Stimulated activated effector memory CD8-positive, alpha-beta T cell treated with anti-CD3 and anti-CD28 coated beads, Interleukin-12 subunit alpha, Interleukin-12 subunit beta, amount 100 ng/mL, for 72 hours (primary cell): ENCODE results near the gene LRWD1.
A peak's percentile ranks its signal among the peaks of the same experiment; 100 is the strongest.

Experiments used
- ATAC-seq: fragments of 150-1000 bp; cut with Tn5 transposase; 2 replicates; pipeline ENCODE4 v1.10.0; 2021
- DNase-seq, 2 donors: peaks; one replicate each; pipeline ENCODE4 v3.0.0; 2021 to 2022; ENCODE audit warnings: low spot score in 2 of 2
- H3K27ac Mint-ChIP-seq: one replicate; pipeline ENCODE4 v1.8.0; 2022; ENCODE audit warnings: mild to moderate bottlenecking, mixed read lengths
- H3K36me3 Mint-ChIP-seq: one replicate; pipeline ENCODE4 v1.8.0; 2022; ENCODE audit warnings: mild to moderate bottlenecking, mixed read lengths
- H3K4me1 Mint-ChIP-seq: one replicate; pipeline ENCODE4 v1.8.0; 2022; ENCODE audit warnings: mixed read lengths
- H3K4me3 Mint-ChIP-seq: one replicate; pipeline ENCODE4 v1.8.0; 2022; ENCODE audit warnings: mild to moderate bottlenecking, mixed read lengths
- H3K9me3 Mint-ChIP-seq: one replicate; pipeline ENCODE4 v1.8.0; 2022; ENCODE audit warnings: mixed read lengths

Gene LRWD1

DNA sequence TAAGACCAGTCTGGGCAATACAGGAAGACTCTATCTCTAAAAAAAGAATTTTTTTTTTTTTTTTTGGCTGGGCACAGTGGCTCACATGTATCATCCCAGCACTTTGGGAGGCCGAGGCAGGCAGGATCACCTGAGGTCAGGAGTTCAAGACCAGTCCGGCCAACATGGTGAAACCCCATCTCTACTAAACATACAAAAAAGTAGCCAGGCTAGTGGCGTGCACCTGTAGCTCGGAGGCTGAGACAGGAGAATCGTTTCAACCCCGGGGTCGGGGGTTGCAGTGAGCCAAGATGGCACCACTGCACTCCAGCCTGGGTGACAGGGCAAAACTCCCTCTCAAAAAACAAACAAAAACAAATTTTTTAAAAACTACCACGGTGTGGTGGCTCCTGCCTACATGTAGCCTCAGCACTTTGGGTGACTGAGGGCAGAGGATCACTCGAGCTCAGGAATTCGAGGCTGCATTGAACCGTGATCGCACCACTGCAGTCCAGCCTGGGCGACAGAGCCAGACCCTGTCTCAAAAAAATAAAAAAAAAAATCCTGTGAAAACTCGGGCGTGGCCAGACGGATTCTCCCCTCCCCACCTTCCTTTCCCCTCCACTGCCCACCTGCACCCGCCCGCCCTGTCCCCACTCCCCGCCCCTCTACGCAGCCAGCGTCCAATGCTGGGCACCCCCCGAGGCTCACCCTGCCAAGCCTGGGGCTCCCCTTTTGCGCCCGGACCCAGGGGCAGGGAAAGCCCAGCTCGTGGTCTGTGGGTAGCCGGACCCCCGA is 32.2 kb upstream of the LRWD1 start:
- ATAC-seq (peak; percentile 38), DNase-seq (no peak)
- peaks cover 49% of the 10 kb centered on the region for H3K36me3 Mint-ChIP-seq
- H3K4me3 Mint-ChIP-seq, result peak overlapping the region; percentile 59
- H3K4me1 Mint-ChIP-seq, result peaks cover 41% of the 10 kb centered on the region
- no peaks in the 10 kb centered on the region for H3K9me3 Mint-ChIP-seq
- H3K27ac Mint-ChIP-seq, result peak overlapping the region; percentile 50

DNA sequence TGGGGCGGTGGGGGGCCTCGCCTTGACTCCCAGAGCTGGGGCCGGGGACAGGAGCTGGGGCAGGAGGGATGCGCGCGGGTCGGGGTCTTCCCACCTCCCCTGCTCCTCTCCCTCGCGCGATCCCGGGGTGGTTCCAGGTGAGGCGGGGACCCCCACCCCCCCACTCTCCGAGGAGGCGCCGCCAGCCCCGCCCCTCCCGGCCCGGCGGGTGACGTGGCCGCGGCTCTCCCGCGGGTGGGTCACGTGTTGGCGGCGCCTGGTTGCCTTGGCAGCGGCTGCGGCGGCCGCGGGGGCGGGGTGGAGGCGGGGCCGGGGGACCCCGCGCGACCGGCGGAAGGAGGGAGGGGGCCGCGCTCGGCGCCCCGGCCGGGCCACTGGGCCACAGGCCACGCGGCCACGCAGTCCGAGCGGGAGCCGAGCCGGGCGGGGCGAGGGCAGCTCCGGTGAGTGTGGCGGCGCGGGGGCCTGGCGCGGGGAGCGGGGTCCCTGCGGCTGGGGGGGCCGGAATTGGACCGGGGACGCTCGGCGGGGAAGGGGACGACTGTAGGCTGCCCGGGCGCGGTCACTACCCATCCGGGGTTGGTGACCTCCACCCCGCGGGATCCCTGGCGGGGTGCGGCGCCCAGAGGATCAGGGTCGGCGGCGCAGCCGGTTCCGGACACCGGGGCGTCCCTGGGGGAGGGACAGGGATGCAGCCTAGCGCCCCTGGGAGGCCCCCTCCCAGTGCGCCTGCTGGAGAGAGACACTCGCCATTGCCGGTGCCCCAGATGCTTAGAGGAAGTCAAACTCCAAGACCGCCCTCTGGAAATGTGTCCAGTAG is 31.4 kb upstream of the LRWD1 start, which contains the start of gene ORAI2:
ORAI2 (plus strand) TSS at position 357 of the 820 bp plus-strand sequence. CDS start 5,382 bp downstream, outside the sequence.
- peak; percentile 79 for ATAC-seq
- peaks cover 51% of the 10 kb centered on the region for H3K36me3 Mint-ChIP-seq
- H3K4me3 Mint-ChIP-seq, result peak within 1 kb of the TSS; percentile 90
- peak; percentile 79 to 89 for DNase-seq
- H3K27ac Mint-ChIP-seq, result peak within 1 kb of the TSS; percentile 95
- H3K9me3 Mint-ChIP-seq, result no peaks in the 10 kb centered on the region
- H3K4me1 Mint-ChIP-seq, result peaks cover 41% of the 10 kb centered on the region

GRCh38 chr7:102434039-102434486 is 30.7 kb upstream of the LRWD1 start:
- DNase-seq (peak in 1 of 2 donors; percentile 62), ATAC-seq (peak; percentile 22)
- Mint-ChIP-seq H3K4me1 (peaks cover 39% of the 10 kb centered on the region), H3K9me3 (no peaks in the 10 kb centered on the region), H3K36me3 (peaks cover 56% of the 10 kb centered on the region), H3K4me3 (peak overlapping the region; percentile 90), H3K27ac (peak overlapping the region; percentile 95)

GRCh38 chr7:102436118-102436517 is 28.7 kb upstream of the LRWD1 start:
- peaks cover 72% of the 10 kb centered on the region for H3K36me3 Mint-ChIP-seq
- H3K9me3 Mint-ChIP-seq, result no peaks in the 10 kb centered on the region
- peaks cover 20% of the 10 kb centered on the region for H3K4me1 Mint-ChIP-seq
- peak overlapping the region; percentile 90 for H3K4me3 Mint-ChIP-seq
- ATAC-seq (no peak), DNase-seq (no peak)
- H3K27ac Mint-ChIP-seq, result no peak overlapping the region

DNA sequence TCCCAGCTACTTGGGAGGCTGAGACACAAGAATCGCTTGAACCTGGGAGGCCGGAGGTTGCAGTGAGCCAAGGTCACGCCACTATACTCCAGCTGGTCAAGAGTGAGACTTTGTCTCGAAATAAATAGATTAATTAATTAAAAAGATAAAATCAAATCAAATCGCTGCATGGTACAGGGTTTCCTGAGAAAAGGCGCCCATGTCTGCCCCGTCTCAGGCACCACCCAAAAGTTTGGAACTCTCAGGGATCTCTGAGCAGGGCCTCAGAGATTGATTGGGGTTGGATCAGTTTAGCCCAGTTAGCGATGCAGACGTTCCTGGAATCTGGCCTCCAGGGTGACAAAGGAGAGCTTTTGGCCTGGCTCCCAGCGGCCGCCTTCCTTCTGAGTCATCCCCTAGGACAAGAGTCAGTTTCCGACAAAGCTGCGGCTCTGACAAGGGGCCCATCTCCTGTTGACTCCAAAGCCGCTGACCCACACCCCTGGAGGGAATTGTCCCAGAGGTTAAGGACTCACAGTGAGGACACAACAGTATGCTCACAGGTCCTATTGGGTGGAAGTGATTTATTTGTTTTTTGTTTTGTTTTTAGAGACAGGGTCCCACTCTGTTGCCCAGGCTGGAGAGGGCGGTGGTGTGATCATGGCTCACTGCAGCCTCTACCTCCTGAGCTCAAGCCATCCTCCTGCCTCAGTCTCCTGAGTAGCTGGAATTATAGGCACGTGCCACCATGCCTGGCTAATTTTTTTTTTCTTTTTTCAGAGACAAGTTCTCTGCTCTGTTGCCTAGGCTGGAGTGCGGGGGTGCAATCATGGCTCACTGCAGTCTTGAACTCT is 24.6 kb upstream of the LRWD1 start:
- H3K27ac Mint-ChIP-seq, result no peak overlapping the region
- no peaks in the 10 kb centered on the region for H3K9me3 Mint-ChIP-seq
- no peak overlapping the region for H3K4me3 Mint-ChIP-seq
- H3K4me1 Mint-ChIP-seq, result no peaks in the 10 kb centered on the region
- DNase-seq, result no peak
- no peak for ATAC-seq
- peaks cover 82% of the 10 kb centered on the region for H3K36me3 Mint-ChIP-seq

DNA sequence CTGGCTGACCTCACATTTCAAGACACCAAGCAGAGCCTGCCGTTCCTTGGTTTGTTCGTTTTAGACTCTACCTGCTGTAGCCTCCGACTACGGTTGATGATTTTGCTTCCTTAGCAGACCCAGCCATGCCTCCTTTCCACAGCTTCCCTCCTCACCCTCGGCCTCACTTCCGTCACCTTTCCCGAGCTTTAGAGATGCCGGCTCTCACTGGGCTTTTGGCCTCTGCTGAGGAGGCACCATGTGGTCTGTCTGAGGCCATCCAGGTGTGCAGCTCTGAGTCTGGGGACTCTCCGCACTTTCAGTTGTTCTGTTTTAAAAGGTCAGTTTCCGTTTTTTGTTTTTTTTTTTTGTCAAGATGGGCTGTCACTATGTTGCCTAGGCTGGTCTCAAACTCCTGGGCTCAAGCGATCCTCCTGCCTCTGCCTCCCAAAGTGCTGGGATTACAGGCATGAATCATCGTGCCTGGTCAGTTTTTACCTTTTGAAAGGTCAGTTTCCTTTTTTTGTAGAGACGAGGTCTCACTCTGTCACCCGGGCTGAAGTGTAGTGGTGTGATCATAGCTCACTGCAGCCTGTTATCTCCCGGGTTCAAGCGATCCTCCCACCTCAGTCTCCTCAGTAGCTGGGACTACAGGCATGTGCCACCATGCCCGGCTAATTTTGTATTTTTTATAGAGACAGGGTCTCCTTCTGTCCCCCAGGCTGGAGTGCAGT is 19.7 kb upstream of the LRWD1 start:
- DNase-seq (no peak), ATAC-seq (no peak)
- peaks cover 74% of the 10 kb centered on the region for H3K36me3 Mint-ChIP-seq
- no peaks in the 10 kb centered on the region for H3K4me1 Mint-ChIP-seq
- no peaks in the 10 kb centered on the region for H3K9me3 Mint-ChIP-seq
- H3K4me3 Mint-ChIP-seq, result no peak overlapping the region
- peak overlapping the region; percentile 67 for H3K27ac Mint-ChIP-seq

GRCh38 chr7:102445674-102446071 is 19.1 kb upstream of the LRWD1 start:
- no peaks in the 10 kb centered on the region for H3K9me3 Mint-ChIP-seq
- H3K36me3 Mint-ChIP-seq, result peaks cover 68% of the 10 kb centered on the region
- no peak for ATAC-seq
- no peaks in the 10 kb centered on the region for H3K4me1 Mint-ChIP-seq
- H3K4me3 Mint-ChIP-seq, result no peak overlapping the region
- peak overlapping the region; percentile 67 for H3K27ac Mint-ChIP-seq
- no peak for DNase-seq

DNA sequence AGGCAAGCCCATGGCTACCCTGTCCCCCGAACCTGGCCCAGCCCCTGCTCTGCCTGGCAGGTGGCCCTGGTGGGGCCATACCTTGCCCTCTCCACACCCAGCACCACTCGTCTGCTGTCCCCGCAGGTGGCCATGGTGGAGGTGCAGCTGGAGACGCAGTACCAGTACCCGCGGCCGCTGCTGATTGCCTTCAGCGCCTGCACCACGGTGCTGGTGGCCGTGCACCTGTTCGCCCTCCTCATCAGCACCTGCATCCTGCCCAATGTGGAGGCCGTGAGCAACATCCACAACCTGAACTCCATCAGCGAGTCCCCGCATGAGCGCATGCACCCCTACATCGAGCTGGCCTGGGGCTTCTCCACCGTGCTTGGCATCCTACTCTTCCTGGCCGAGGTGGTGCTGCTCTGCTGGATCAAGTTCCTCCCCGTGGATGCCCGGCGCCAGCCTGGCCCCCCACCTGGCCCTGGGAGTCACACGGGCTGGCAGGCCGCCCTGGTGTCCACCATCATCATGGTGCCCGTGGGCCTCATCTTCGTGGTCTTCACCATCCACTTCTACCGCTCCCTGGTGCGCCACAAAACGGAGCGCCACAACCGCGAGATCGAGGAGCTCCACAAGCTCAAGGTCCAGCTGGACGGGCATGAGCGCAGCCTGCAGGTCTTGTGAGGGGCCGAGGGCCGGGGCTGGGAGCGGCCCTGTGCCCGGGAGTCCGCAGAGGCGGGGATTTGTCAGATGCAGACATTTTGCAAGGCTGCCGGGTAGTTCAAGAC is 18.2 kb upstream of the LRWD1 start:
- Mint-ChIP-seq H3K4me1 (no peaks in the 10 kb centered on the region), H3K36me3 (peaks cover 62% of the 10 kb centered on the region), H3K9me3 (no peaks in the 10 kb centered on the region), H3K4me3 (no peak overlapping the region), H3K27ac (peak overlapping the region; percentile 67)
- DNase-seq, result no peak
- no peak for ATAC-seq

DNA sequence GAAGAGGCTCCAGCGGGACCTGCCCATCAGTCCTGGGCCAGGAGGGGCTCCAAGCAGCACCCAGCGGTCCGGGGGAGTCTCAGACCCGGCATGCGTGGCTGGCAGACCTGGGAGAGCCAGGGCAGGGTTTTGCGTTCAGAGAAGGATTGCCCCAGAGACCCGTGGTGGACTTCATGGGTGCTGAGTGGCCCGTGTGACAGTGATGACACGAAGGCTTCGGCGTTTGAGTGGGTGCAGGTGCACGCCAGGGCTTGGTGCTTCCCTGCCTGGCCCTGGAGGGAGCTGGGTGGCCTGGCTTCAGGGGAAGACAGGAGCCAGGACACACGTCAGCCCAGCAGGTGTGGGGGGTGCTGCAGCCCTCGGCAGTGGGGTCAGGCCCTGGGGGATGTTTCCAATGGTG is 17.5 kb upstream of the LRWD1 start:
- H3K4me3 Mint-ChIP-seq, result no peak overlapping the region
- no peaks in the 10 kb centered on the region for H3K9me3 Mint-ChIP-seq
- ATAC-seq (no peak), DNase-seq (no peak)
- H3K27ac Mint-ChIP-seq, result no peak overlapping the region
- H3K4me1 Mint-ChIP-seq, result no peaks in the 10 kb centered on the region
- peaks cover 54% of the 10 kb centered on the region for H3K36me3 Mint-ChIP-seq

DNA sequence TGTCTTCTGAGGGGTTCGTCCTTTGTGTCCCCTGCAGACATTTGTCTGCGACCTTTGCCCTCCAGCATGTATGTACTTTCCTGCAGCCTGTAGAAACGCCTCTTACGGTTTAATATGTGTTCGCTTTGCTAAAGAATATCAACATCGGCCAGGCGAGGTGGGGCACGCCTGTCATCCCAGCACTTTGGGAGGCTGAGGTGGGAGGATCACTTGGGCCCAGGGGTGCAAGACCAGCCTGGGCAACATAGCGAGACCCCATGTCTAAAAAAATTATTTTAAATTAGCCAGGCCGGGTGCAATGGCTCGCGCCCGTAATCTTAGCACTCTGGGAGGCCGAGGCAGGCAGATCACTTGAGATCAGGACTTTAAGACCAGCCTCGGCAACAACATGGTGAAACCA is 15.6 kb upstream of the LRWD1 start:
- Mint-ChIP-seq H3K9me3 (no peaks in the 10 kb centered on the region), H3K27ac (no peak overlapping the region), H3K36me3 (peaks cover 39% of the 10 kb centered on the region), H3K4me3 (no peak overlapping the region), H3K4me1 (no peaks in the 10 kb centered on the region)
- DNase-seq, result no peak
- ATAC-seq, result no peak

GRCh38 chr7:102450242-102450641 is 14.5 kb upstream of the LRWD1 start:
- H3K27ac Mint-ChIP-seq, result peak overlapping the region; percentile 21
- peak; percentile 79 for ATAC-seq

GRCh38 chr7:102451371-102452054 is 13.3 kb upstream of the LRWD1 start:
- no peaks in the 10 kb centered on the region for H3K4me1 Mint-ChIP-seq
- DNase-seq, result no peak
- no peak overlapping the region for H3K27ac Mint-ChIP-seq
- no peak overlapping the region for H3K4me3 Mint-ChIP-seq
- ATAC-seq, result no peak
- no peaks in the 10 kb centered on the region for H3K9me3 Mint-ChIP-seq
- peaks cover 23% of the 10 kb centered on the region for H3K36me3 Mint-ChIP-seq

More at GRCh38 chr7:102450242-102450641, 14.5 kb upstream of the LRWD1 start:
- no peak for DNase-seq
- Mint-ChIP-seq H3K4me3 (no peak overlapping the region), H3K36me3 (peaks cover 32% of the 10 kb centered on the region), H3K4me1 (no peaks in the 10 kb centered on the region), H3K9me3 (no peaks in the 10 kb centered on the region)

DNA sequence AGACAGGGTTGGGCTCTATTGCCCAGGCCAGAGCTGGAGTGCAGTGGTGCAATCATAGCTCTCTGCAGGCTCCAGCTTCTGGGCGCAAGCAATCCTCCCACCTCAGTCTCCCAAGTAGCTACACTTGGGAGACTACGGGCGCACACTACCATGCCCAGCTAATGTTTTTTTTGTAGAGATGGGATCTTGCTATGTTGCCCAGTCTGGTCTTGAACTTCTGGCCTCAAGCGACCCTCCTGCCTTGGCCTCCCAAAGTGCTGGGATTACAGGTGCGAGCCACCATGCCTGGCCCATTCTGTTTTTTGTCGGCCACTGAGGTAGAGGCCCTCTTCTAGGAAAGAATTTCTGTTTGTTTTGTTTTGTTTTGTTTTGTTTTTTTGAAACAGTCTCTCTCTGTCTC is 12.3 kb upstream of the LRWD1 start:
- no peak overlapping the region for H3K27ac Mint-ChIP-seq
- H3K36me3 Mint-ChIP-seq, result peaks cover 25% of the 10 kb centered on the region
- H3K9me3 Mint-ChIP-seq, result no peaks in the 10 kb centered on the region
- DNase-seq (no peak), ATAC-seq (no peak)
- H3K4me1 Mint-ChIP-seq, result no peaks in the 10 kb centered on the region
- H3K4me3 Mint-ChIP-seq, result no peak overlapping the region
